Testis (tissue), 3 donors: ENCODE measurements around the gene DHX34. TPM values are rescaled to one million over a fixed set of nuclear protein-coding genes. Genes with fewer than 3 reads are reported as not detected.

ENCODE experiments used
- DNase-seq: peaks from one replicate; pipeline ENCODE4 v3.0.0-alpha.2; 2019
- H3K27ac ChIP-seq, 2 donors: fragments of 200-600 bp; sonication (generic); one replicate each; pipeline ENCODE4 v1.5.1; 2019
- H3K27me3 ChIP-seq: fragments of 200-600 bp; sonication (generic); one replicate; pipeline ENCODE4 v1.5.1; 2019
- H3K36me3 ChIP-seq: fragments of 200-600 bp; sonication (generic); one replicate; pipeline ENCODE4 v1.5.1; 2017; ENCODE audit warnings: low read depth; ENCODE audit errors: missing control alignments
- H3K4me1 ChIP-seq: fragments of 200-600 bp; sonication (generic); one replicate; pipeline ENCODE4 v1.5.1; 2019
- H3K4me3 ChIP-seq, 2 donors: fragments of 200-600 bp; sonication (generic); one replicate each; pipeline ENCODE4 v1.5.1; 2017 to 2019
- H3K9me3 ChIP-seq: fragments of 200-600 bp; sonication (generic); one replicate; pipeline ENCODE4 v1.5.1; 2017
- POLR2A ChIP-seq: fragments of 450-650 bp; IDR thresholded peaks from one replicate; pipeline ENCODE4 v1.6.1; 2017; ENCODE audit warnings: antibody characterized with exemption, mild to moderate bottlenecking, moderate library complexity
- WGBS, 2 donors: methylation state at CpG; one replicate each; pipeline ENCODE4 v1.1.5; 2018; 5-methylcytosine and 5-hydroxymethylcytosine counted together
- intact Hi-C: fragments of 100-400 bp; cut with DNase I; formaldehyde crosslinking; loops from one replicate; pipeline ENCODE4 v1.15.1; 2023; ENCODE audit warnings: low total_unique reads
- polyA plus RNA-seq: library from polyadenylated mRNA; stranded (reverse); fragments of 350-450 nt; fragmentation: Illumina TruSeq; extraction: RNeasy Lipid Tissue Mini Kit (QIAGEN cat#74804); gene quantifications from one replicate; pipeline ENCODE4 v1.2.3, GENCODE V29; 2014; ENCODE audit warnings: low read depth, low replicate concordance; ENCODE audit not compliant: insufficient read depth
- total RNA-seq, 2 donors: library from RNA; depleted of rRNA; stranded (reverse); fragments of >200 nt; gene quantifications; one replicate each; pipeline ENCODE4 v1.2.3, GENCODE V29; 2016
- TF ChIP-seq, protein P1 (sequence below), 3 experiments: fragments of 450-650 bp in 2 of 3; fragments of 200-600 bp in 1 of 3; sonication (generic) in 1 of 3; IDR thresholded peaks; one replicate each; pipeline ENCODE4 v1.5.1; 2016 to 2019; ENCODE audit warnings: antibody characterized with exemption in 3 of 3, mild to moderate bottlenecking in 2 of 3, moderate library complexity in 1 of 3

DHX34 gene
- total and polyA plus RNA-seq, 3 donors from 2014 or later = 55.1 to 102 (median 67.5) TPM

- no peak for TF ChIP-seq POLR2A
- TF ChIP-seq, protein P1, sequence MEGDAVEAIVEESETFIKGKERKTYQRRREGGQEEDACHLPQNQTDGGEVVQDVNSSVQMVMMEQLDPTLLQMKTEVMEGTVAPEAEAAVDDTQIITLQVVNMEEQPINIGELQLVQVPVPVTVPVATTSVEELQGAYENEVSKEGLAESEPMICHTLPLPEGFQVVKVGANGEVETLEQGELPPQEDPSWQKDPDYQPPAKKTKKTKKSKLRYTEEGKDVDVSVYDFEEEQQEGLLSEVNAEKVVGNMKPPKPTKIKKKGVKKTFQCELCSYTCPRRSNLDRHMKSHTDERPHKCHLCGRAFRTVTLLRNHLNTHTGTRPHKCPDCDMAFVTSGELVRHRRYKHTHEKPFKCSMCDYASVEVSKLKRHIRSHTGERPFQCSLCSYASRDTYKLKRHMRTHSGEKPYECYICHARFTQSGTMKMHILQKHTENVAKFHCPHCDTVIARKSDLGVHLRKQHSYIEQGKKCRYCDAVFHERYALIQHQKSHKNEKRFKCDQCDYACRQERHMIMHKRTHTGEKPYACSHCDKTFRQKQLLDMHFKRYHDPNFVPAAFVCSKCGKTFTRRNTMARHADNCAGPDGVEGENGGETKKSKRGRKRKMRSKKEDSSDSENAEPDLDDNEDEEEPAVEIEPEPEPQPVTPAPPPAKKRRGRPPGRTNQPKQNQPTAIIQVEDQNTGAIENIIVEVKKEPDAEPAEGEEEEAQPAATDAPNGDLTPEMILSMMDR (IDR thresholded peaks at IDR 0.05) = no peak
- H3K27ac ChIP-seq = no peak overlapping the region
- H3K27me3 ChIP-seq = no peaks in the 10 kb centered on the region
- no peaks in the 10 kb centered on the region for H3K9me3 ChIP-seq
- no peak for DNase-seq
- WGBS, 2 donors = 80 to 87% methylated on average over 10 of the region's 10 CpGs
- intact Hi-C loops = no loop called here
- no peak overlapping the region for H3K4me3 ChIP-seq
- no peaks in the 10 kb centered on the region for H3K4me1 ChIP-seq
- no peaks in the 10 kb centered on the region for H3K36me3 ChIP-seq
These were observed 9.8 kb upstream of the DHX34 start for GRCh38 chr19:47339196-47339880.

DNA sequence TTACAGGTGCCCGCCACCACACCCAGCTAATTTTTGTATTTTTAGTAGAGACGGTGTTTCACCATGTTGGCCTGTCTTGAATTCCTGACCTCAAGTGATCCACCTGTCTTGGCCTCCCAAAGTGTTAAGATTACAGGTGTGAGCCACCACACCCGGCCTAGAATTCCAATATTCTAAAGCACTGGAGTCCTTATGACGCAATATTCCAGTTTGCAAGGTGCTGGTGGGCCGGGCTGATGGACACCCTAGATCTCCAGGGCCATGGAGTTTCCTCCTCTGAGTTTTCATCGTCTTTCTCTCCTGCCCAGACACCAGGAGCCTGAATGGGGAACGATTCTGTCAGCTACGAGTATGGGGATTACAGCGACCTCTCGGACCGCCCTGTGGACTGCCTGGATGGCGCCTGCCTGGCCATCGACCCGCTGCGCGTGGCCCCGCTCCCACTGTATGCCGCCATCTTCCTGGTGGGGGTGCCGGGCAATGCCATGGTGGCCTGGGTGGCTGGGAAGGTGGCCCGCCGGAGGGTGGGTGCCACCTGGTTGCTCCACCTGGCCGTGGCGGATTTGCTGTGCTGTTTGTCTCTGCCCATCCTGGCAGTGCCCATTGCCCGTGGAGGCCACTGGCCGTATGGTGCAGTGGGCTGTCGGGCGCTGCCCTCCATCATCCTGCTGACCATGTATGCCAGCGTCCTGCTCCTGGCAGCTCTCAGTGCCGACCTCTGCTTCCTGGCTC lies 8.5 kb upstream of the DHX34 start:
- DNase-seq = no peak
- no peaks in the 10 kb centered on the region for H3K9me3 ChIP-seq
- TF ChIP-seq, protein P1 (IDR thresholded peaks at IDR 0.05) = no peak
- no peak for TF ChIP-seq POLR2A
- H3K4me3 ChIP-seq = no peak overlapping the region
- H3K4me1 ChIP-seq = no peaks in the 10 kb centered on the region
- intact Hi-C loops = no loop called here
- 95 to 96% methylated on average over 22 to 27 of the region's 29 CpGs for WGBS, 2 donors
- no peaks in the 10 kb centered on the region for H3K36me3 ChIP-seq
- no peak overlapping the region for H3K27ac ChIP-seq
- no peaks in the 10 kb centered on the region for H3K27me3 ChIP-seq

DNA sequence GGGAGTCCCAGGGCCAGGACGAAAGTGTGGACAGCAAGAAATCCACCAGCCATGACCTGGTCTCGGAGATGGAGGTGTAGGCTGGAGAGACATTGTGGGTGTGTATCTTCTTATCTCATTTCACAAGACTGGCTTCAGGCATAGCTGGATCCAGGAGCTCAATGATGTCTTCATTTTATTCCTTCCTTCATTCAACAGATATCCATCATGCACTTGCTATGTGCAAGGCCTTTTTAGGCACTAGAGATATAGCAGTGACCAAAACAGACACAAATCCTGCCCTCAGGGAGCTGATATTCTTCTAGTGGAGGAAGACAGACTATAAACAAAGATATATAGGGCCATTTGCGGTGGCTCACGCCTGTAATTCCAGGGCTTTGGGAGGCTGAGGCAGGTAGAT lies 7.4 kb upstream of the DHX34 start:
- intact Hi-C loops = no loop called here
- H3K36me3 ChIP-seq = no peaks in the 10 kb centered on the region
- TF ChIP-seq POLR2A = no peak
- TF ChIP-seq, protein P1 (IDR thresholded peaks at IDR 0.05) = no peak
- no peak for DNase-seq
- no peak overlapping the region for H3K4me3 ChIP-seq
- no peaks in the 10 kb centered on the region for H3K4me1 ChIP-seq
- H3K9me3 ChIP-seq = no peaks in the 10 kb centered on the region
- H3K27me3 ChIP-seq = no peaks in the 10 kb centered on the region
- no peak overlapping the region for H3K27ac ChIP-seq
- WGBS, 2 donors = 90 to 96% methylated on average over 3 to 4 of the region's 4 CpGs

DNA sequence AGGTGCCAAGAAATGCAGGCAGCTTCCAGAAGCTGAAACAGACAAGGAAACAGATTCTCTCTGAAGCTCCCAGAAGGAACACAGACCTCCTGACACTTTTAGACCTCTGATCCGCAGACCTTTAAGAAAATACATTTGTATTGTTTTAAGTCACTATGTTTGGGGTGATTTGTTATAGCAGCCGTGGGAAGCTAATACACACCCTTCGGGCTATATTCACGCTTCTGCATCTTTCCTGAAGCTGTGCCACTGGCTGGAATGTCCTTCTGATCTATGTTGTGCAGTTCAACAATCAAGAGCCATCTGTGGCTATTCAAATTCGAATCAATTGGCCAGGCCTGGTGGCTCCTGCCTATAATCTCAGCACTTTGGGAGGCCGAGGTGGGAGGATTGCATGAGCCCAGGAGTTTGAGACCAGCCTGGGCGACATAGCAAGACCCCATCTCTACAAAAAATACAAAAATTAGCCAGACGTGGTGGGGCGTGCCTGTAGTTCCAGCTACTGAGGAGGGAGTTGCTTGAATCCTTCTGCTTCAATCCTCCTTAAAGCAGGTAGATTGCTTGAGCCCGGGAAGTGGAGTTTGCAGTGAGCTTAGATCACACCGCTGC lies 5.8 kb upstream of the DHX34 start:
- Histone ChIP-seq H3K27me3 (no peaks in the 10 kb centered on the region), H3K4me1 (no peaks in the 10 kb centered on the region), H3K36me3 (no peaks in the 10 kb centered on the region), H3K27ac (no peak overlapping the region), H3K9me3 (no peaks in the 10 kb centered on the region), H3K4me3 (no peak overlapping the region)
- TF ChIP-seq POLR2A = no peak
- TF ChIP-seq, protein P1 (IDR thresholded peaks at IDR 0.05) = no peak
- intact Hi-C loops = no loop called here
- WGBS, 2 donors = 85 to 91% methylated on average over 11 of the region's 11 CpGs
- DNase-seq = no peak
